T1000 (cell line): ENCODE measurements around the gene SOWAHA.

ENCODE experiments used
- DNase-seq: peaks from one replicate; lab custom pipeline; 2025; ENCODE audit warnings: mixed read lengths; lab: John Stamatoyannopoulos, UW

The SOWAHA gene

DNA sequence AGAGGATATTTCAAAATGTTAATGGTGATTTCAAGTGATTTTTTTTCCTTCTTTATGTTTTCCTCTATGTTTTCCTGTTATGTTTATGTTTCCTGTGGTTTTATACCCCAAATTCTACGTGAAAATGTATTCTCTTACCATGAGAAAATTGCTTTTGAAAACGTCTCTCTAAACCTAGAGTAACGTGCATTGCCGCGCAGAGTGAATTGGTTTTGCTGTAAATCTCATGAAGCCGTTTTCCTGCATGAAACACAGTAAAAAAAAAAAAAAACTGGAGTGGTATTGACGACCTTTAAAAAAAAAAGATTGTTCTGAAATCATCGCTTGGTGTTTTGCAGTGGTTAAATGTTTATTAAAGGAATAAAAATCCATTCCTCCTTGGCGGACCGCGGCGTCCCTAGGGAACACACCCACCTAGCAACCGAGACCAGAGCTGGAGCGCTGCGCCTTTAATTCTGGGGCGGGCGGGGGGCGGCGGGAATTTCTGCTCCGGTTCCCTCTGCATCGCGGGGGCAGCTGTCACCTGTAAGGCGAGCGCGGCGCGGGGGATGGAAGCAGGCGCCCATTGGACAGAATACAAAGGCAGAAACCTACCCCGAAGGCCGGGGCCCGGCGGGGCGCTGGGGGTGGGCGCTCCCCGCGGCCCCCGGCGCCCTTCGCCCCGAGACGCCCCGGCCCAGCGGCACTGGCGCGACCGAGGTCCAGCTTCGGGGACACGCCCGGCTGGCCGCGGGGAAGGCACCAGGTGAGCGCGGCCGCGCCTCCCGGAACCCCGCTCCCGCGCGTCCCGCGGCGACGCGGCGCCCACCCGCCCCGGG, at the start of gene SOWAHA:
Gene SOWAHA, plus strand, starts transcription at position 522 of the 818 bp plus-strand sequence. CDS start 320 bp downstream, outside the sequence.
- DNase-seq = no peak

DNA sequence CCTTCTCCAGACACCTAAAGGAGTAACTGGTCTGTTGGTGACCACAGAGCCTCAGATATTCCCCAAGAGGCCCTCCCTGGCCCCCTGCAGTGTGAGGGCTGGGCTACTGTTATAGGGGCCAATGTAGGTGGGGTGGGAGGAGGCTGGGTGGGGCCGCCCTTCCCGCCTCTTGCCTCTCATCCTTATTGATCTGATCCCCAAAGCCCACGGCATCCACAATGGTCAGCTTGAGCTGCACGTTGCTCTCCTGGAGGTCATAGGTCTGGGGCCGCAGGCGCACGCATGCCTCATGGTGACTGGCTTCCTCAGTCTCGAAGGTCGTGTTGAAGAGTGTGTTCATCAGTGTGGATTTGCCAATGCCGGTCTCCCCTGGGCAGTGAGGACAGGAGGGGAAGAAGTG, 49.1 kb upstream of the SOWAHA start:
- DNase-seq = no peak

DNA sequence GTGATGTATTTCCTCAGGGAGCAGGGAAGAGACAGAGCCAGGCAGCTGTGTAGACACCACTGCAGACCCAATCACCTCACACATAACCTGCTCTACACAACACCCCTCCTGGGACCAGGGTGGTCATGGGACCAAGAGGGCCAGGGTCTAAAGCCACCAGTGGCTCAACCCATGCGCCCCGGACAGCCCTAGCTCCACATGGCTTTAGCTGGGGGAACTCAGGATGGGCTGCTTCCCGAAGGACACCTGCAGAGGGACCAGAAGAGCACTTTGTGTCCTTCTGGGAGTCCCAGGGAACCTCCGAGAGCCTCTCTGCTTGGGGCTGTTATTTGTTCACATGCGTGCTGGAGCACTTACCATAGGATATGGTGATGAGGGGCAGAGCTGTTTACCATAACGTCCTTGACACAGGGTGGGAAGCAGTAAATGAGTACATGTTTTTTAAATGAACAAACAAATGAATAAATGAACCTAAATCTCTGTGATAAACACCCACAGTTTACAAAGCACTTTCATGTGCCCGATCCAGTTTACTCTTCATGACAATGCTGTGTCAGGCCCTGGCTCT, 48.3 kb upstream of the SOWAHA start:
- no peak for DNase-seq

DNA sequence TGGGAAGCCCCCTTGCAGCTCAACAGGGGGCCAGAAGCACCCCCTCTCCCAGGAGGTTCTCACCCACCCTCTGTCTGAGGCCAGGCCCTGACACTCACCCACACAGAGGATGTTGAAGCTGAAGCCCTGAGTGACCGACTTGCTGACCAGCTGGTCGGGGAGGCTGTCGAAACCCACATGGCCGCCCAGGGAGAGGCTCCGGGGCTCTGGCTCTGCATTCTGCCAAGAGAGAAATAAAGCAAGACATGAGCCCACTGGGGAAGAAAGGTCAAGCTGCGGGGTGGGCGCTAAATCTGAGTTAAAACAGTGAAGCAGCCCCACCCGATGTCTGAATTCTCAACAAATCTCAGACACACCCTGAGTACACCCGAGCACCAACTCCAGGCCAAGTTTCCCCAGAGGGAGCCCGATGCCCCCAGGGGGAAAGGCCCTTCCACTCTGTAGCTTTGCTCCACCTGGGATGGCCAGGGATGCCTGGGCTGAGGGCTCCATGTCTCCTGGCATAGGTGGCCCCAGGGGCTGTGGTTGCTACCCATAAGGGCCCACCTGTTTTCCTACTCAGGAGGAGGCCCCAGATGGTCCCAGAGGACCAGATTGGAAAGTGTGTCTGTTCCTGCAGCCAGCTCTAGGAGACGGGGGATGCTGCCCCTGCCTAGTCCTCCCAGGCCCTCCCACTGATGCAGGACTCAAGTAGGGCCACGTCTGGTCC, 47.6 kb upstream of the SOWAHA start:
- no peak for DNase-seq

DNA sequence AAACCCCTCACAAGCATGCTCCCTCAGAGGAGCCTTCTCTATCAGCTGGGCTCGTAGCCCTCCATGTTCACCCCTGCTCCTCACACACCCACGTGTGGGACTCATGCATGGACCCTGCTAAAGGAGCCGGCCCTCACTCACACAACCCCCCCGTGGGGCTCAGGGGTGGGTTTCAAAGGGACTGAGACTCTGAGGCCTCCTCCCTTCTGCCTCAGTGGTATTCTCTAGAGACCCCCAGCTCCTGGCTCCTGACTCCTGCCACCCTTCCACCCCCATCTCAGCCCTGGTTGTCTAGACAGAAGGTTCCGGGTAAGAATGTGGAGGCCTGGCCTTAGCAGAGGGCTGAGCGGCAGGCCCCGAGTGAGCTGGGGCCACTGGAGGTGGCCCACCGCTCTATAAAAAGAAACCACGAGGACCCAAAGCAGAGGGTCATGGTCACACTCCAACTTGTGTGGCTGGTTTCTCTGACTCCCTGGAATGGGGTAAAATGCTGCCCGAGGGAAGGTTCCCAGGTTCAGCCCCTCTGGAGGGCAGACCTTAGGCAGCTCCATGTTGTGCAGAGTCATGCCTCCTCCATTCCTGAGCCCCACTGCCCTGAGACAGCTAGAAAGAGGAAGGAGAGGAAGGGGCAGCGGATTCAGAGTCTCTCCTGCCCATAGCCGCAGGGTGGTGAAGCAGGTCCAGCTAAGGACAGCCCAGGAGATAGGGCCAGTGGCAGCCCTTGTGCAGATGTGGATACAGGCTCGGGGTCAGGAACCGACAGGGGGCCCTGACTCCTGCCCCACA, 46.9 kb upstream of the SOWAHA start:
- DNase-seq = no peak

DNA sequence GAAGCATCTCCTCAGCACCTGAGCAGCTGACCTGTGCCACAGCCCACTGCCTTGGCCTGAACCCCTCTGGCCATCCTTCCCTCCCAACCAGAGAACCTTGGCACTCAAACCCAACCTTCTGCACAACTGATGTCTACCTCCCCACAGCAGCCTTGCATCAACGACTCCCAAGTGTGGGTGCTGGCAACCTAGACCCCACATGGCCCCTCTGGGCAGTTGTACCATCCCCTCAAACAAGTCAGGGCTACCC, 46.4 kb upstream of the SOWAHA start:
- DNase-seq = no peak

DNA sequence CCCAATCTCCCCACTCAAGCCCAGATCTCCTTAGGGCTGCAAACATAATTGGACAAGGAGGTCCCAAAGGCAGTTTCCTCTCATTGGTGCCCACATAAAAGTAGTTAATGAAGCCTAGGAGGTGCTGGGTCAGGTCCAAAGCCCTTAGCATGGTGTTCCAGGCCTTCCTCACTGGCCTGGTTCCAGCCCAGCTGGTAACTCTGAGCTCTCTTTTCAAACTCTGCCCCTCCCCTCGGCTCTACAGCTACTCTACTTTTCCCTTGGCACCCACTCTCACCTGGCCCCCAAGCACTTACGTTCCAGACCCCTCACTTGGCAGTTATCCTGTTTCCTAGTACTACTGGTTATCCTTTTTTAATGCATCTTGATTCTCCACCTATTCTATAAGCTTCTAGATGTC, 46.0 kb upstream of the SOWAHA start:
- no peak for DNase-seq

DNA sequence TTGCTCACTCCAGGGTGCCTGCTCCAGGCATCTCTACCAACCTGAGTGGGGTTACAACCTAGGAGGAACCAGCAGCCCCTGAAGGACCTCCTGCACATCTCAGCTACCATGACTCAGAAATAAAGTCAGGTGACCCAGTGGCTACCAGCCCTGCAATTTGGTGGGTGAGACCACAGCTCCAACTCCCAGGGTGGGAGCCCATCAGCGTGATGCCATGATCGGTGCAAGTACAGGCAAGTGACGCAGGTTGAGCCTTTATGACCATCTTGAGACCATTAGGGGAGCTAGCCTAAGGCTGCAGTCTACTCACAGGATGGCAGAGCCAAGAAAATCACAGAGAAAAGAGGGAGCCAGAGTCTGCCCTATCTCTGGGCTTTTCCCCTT, 44.6 kb upstream of the SOWAHA start:
- no peak for DNase-seq

DNA sequence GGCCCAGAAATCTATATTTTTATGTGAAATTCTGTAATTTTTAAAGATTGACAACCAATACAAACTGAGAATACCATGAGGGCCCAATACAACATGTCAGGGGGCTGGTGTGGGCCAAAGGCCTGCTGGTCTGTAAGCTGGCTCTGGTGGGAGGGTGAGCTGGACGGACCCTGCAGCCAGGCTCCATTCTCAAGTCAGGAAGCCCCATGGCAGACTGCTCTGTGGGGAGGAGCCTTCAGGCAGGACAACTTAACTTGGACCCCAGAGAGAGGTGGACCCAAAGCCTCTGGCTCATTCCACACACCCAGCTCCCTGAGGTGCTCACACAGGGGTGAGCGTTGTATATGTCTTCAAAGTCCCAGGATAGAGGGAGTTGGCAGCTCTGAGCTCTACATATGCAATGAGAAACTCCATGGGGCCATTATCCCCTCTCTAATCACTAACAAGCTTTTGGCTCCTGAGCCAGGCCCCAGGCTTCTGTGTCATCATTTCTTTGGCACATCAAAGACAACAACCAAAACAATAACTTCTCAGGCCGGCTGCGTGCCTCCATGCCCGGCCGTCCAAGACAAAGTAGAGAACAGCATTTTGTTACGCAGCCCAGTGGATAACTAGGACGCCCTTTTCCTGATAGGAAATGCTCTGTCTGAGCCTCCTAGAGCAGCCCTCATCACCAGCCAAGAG, 42.5 kb upstream of the SOWAHA start:
- no peak for DNase-seq

DNA sequence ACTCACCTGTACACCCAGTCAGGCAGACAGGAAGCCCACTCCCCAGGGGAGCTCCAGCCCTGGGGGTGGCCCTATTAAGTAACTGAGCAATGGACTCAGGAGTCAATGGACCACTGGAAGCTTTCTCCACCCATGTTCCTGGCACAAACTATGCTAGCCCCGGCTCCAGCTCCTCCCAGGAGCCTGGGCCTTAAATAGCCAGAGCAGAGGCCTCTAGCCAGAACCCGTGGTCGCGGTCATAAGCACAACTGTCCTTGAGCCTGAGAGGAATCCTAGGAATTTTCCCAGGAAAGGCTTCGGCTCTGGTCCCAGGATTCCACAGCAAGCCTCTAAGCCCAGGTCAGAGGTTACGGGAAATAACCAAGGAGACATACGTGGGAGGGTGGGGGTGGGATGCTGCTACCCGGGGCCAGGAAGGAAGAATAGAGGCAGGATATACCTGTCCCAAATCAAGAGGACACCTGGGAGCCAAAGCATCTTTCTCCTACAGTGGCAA, 41.6 kb upstream of the SOWAHA start:
- no peak for DNase-seq

DNA sequence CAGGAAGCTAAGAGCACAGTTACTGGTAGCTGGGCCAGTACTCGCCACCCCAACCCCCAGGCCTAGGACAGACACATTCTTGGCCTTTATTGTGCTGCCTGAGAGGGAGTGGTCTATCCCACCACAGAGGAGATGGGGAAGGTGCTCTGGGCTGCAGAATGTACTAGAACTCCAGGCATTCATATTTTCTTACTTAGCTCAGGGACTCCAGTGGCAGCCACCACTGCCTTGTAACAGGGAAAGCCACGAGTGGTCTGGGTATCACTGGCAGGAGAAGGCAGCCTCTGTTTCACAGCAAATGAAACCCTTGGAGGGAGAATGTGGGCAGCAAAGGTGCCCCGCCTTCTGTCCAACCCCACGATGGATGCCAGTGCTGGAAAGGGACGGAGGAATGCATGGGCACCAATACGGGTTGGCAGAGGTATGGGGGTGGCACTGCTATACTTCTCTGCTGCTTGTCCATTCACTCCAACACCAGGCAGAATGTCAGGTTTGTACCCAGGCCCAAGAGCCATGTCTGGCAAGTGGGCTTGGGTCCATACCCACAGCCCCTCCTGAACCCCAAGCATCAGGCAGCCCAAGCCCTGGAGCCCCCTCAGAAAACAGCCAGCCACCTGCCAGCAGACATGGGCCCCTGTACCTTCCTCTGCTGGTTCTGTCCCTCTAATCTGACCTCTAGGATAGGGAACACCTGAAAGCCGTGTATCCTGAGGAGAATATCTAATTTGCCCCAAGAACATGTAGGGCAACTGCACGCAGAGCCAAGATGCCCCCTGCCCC, 40.6 kb upstream of the SOWAHA start:
- DNase-seq = no peak

DNA sequence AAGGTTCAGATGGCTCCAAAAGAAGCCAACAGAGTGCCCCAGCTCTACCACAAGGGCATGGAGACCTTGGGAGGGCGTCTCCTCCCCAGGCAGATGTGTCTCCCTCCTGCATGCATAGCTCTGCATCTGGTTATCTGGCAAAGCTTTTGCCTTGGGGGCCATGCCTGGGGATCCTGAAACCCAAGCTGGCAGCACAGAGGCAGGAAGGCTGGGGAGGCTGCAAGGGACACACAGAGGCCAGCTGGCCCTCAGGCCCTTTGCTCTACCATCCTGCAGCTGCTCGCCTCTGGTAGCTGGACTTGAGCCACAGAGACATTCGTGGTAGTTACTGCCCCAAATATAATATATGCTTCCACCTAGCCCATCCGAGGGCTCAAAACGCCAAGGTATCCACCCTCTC, 40.0 kb upstream of the SOWAHA start:
- no peak for DNase-seq

DNA sequence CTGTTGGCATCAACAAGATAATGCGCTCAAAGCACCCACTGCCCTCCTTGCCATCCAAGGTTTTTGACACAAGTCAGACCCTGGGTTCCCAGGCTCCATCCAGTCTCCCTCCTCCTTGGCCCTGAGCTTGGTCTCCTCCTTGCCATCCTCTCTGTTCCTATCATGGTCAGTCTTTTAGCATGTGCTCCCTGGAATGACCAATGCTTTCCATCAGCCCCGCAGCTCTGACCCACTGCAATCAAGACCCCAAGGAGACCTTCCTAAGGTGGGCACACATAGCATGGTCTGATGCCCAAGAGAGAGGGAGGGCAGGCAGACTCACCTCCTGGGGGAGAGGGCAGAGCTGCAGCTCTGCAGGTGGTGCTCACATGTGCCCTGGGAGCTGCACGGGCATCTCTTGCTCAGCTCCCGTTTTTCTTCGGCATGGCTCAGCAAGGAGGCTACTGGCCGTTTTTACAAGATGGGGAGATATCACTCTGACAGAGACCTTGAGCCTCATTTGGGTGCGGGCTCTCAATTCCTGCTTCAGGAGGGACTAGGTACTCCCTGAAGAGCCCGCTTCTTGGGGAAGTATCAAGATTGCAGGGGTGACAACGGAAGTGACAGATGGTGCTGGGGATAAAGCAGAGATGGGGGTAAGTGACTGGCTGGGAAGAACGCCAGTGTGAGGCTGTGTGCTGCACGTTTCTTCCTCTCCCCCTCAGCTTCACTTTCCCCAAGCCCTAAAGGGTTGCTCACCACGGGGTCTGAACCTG, 39.3 kb upstream of the SOWAHA start:
- no peak for DNase-seq

DNA sequence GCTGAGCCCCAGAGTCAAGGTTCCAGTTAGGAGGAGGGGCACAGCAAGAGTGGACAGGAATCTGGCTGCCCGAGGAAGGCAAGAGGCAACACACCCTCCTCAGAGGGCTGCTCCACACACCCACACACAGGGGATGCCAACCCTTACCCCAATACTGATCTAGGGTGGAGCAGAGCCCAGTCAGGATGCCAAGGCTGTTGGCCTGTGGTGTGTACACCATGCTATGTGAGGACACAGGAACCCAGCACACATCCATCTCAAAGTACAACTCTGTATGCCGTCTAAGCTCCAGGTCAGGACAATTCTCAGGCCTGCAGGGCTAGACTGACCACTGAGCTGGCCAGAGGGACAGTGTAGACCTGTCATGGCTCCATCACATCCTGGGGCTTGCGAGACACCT, 38.7 kb upstream of the SOWAHA start:
- no peak for DNase-seq

DNA sequence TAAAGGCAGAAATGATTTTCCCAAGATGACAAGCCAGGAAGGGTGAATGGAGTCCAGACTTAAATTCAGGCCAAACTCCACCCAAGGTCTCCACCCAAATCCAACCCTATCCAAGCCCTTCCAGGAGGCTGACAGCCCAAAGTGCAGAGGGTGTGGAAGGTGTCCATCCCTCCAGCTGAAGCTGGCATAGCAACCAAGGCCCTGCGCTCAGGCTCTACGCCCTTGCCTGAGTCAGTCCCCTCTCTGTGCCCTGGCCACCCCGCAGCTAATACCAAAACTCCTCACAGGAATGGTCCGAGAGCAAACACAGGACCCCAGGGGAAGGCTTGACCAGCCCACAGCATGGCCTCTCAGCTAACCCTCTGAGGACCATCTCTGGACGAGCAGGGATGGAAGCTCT, 38.2 kb upstream of the SOWAHA start:
- no peak for DNase-seq

DNA sequence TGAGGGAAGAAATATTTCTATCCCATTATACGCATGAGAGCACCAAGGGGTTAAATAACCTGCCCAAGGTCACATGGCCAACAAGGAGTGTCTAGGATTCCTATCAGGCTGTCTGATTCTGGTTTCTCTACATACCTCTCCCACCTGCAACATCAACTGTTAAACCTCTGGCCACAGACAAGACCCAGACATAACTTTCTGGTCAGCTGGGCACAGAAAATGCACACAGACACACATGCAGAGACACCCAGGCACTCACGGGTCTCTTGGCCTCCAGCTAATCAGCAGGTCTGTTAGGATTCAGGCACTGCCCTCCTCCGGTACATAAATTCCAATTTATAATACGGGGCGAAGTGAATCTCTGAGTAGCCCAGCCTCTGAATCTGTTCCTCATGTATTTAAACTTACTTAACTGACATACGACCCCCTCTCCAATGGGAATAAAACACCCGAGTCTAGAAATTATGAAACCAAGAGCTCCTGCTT, 37.6 kb upstream of the SOWAHA start:
- DNase-seq = no peak

DNA sequence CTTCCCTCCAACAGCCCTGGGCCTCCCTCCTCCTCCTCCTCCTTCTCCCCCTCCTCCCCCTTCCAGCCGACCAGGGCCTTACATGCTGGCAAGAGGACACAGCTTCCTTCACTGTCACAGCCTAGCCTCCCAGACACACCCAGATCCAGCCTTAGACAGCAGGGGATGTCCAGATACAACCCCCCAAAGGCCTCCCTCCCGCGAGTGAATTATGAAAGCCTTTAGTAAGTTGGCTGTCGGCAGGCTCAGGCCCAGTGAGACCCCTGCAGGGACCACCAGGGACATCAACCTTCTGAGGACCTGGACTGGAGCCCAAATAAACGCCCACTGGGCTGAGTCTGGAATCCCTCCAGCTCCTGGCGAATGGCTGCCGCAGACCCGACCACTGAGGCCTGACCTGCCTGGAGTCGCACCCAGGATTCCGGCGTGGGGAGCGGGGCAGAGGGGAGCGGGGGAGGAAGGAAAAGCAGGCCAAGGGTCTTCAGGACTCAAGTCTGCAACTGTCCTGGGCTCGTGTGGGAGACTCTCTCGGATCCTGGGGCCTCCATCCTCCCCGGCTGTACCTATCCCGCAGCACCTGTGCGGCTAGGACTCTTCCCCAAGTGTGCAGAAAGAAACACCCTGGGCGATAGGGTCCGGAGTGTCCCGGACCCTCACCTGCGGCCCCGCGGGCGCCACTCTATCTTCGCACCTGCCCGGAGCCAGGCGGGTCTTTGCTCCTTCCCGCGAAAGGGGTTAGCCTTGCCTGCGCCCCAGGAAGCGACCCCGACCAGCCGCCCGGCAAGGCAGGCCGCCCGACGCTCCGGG, 36.8 kb upstream of the SOWAHA start:
- DNase-seq = no peak

DNA sequence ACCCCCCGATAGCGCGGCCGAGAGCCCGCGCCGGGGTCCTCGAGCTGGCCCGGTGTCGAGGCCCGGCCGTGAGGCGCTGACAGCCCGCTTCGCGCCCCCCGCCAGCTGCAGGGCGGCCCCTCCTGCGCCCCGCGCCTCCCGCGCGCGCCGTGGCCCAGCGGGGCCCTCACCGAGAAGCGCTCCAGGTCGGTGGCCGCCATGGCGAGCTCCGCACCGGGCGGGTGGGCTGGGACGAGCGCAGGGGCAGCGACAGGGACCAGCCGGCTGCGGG, 36.2 kb upstream of the SOWAHA start:
- DNase-seq = no peak

DNA sequence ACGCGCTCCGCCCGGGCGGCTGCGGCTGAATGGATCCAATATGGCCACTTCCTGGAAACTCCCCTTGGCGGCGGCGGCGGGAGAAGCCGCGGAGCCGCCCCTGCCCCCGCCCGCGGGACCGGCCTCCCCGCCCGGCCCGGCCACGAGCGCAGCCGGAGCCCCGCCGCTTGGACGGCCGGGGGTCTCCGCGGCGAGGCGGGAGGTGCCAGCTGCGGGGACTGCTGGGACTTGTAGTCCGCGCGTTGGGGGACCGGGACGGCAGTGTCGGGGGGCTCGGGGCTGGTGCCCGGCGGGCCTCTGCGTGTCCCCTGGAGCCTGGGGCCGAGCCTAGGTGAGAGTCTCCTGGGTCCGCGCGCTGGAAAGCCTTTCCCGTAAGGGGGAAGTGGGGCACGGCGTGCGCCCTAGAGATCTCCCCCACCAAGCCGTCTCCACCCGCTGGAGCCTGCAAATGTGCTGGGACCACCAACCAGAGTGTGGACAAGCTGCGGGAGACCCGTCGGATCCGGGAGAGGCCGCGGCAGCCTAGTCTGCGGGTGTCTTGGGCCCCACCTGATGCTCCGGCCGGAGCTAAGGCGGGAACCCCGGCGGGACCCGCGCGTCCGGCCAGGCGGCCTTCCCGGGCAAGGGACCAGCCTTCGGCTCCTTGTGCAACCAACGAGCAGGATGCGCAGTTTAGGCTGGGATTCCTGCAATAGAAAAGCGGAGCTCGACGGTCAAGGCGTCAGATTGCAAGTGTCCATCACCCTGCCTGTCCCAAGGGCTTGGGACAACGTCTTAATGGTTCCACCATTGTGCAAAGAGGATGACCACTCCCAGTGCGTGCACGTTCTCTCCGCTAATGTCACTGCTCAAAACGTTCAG, 35.7 kb upstream of the SOWAHA start, which contains the start of gene SEPTIN8:
Gene SEPTIN8, minus strand, starts transcription at position 31 of the 861 bp plus-strand sequence. CDS start 102 bp downstream, outside the sequence.
- no peak for DNase-seq
